RWPE2 (cell line): ENCODE data around the gene ZC2HC1C.
A peak's percentile ranks its signal among the peaks of the same experiment; 100 is the strongest.

Experiments used
- ATAC-seq: fragments of 200-7000 bp; cut with Tn5 transposase; 3 replicates; pipeline ENCODE4 v1.9.1; 2021; ENCODE audit warnings: low read depth
- DNase-seq: peaks from one replicate; pipeline ENCODE4 v3.0.0-alpha.2; 2020; ENCODE audit warnings: low spot score
- H3K27ac ChIP-seq: fragments of 450-650 bp; 2 replicates; pipeline ENCODE4 v1.5.1; 2017; ENCODE audit warnings: mild to moderate bottlenecking; ENCODE audit not compliant: poor library complexity, severe bottlenecking
- H3K27me3 ChIP-seq: fragments of 250-450 bp; sonication (Bioruptor Pico); 2 replicates; pipeline ENCODE4 v1.5.1; 2021; ENCODE audit warnings: mild to moderate bottlenecking, moderate library complexity; ENCODE audit not compliant: insufficient read depth, poor library complexity, severe bottlenecking
- H3K36me3 ChIP-seq: fragments of 250-450 bp; sonication (Bioruptor Pico); 2 replicates; pipeline ENCODE4 v1.5.1; 2020; ENCODE audit warnings: low read depth, mild to moderate bottlenecking, moderate library complexity
- H3K4me1 ChIP-seq: fragments of 250-450 bp; sonication (Bioruptor Pico); 2 replicates; pipeline ENCODE4 v1.5.1; 2021; ENCODE audit warnings: mild to moderate bottlenecking, moderate library complexity; ENCODE audit not compliant: insufficient read depth, poor library complexity, severe bottlenecking
- H3K4me3 ChIP-seq: fragments of 250-450 bp; sonication (Bioruptor Pico); 2 replicates; pipeline ENCODE4 v1.5.1; 2021; ENCODE audit warnings: mild to moderate bottlenecking, moderate library complexity; ENCODE audit not compliant: severe bottlenecking
- H3K9me3 ChIP-seq: fragments of 250-450 bp; sonication (Bioruptor Pico); 2 replicates; pipeline ENCODE4 v1.5.1; 2021; ENCODE audit warnings: mild to moderate bottlenecking, moderate library complexity; ENCODE audit not compliant: severe bottlenecking
- TF ChIP-seq, protein P1 (sequence below): fragments of 450-650 bp; IDR thresholded peaks from one replicate; pipeline ENCODE4 v1.5.1; 2017; ENCODE audit warnings: mild to moderate bottlenecking, moderate library complexity; ENCODE audit not compliant: poor library complexity, severe bottlenecking

The ZC2HC1C gene

DNA sequence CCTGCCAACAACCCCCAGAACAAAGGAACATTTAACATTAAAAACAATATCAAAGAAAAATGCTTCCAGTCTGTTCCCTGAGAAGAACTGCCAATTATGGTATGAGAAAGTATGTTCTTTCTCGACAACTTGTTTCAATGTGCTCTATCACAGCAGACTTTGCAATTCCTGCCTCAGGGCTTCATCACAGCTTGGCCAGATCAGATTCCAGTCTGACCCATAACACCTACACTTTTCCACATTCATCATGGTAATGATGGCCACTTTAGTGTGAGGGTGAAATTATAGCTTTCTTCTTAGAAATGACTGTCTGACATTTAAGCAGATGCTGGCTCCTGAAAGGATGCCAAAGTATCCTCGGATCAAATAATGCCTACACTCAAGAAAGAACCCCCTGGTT, 40.4 kb downstream of the ZC2HC1C start:
- no peak for DNase-seq
- Histone ChIP-seq H3K4me1 (no peaks in the 10 kb centered on the region), H3K36me3 (peaks cover 94% of the 10 kb centered on the region), H3K27me3 (no peaks in the 10 kb centered on the region), H3K27ac (no peak overlapping the region), H3K9me3 (no peaks in the 10 kb centered on the region), H3K4me3 (no peak overlapping the region)
- TF ChIP-seq, protein P1, sequence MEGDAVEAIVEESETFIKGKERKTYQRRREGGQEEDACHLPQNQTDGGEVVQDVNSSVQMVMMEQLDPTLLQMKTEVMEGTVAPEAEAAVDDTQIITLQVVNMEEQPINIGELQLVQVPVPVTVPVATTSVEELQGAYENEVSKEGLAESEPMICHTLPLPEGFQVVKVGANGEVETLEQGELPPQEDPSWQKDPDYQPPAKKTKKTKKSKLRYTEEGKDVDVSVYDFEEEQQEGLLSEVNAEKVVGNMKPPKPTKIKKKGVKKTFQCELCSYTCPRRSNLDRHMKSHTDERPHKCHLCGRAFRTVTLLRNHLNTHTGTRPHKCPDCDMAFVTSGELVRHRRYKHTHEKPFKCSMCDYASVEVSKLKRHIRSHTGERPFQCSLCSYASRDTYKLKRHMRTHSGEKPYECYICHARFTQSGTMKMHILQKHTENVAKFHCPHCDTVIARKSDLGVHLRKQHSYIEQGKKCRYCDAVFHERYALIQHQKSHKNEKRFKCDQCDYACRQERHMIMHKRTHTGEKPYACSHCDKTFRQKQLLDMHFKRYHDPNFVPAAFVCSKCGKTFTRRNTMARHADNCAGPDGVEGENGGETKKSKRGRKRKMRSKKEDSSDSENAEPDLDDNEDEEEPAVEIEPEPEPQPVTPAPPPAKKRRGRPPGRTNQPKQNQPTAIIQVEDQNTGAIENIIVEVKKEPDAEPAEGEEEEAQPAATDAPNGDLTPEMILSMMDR: no peak
- no peak for ATAC-seq

DNA sequence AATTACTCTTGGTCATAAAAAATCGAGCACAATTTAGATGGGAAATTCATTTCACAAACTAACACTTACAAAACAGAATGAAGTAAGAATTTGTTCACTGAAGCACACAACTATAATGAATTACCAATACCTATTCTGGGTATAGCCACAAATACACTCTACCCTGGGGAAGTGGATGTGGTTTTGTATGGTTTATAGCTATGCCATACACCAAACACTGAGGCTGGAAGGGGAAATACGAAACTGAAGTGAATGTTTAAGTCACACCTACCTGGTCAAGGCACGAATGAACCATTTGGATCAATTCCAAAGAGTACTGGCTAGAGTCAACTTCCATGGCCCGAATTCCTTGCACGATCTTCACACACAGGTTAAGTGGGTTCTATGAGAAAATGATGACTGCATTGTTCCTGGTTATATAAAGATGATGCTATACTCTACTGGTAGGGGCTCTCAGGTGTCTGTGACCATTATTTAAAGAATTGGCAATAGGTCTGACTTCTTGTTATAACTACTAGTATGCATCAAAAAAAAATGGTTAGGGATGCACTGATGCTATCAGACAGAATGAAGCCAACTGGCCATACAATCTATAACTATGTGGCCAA, 44.6 kb downstream of the ZC2HC1C start:
- ATAC-seq: no peak
- no peaks in the 10 kb centered on the region for H3K27me3 ChIP-seq
- TF ChIP-seq, protein P1: no peak
- no peaks in the 10 kb centered on the region for H3K9me3 ChIP-seq
- DNase-seq: no peak
- H3K4me3 ChIP-seq: no peak overlapping the region
- H3K36me3 ChIP-seq: peaks cover 100% of the 10 kb centered on the region
- no peaks in the 10 kb centered on the region for H3K4me1 ChIP-seq
- H3K27ac ChIP-seq: no peak overlapping the region

DNA sequence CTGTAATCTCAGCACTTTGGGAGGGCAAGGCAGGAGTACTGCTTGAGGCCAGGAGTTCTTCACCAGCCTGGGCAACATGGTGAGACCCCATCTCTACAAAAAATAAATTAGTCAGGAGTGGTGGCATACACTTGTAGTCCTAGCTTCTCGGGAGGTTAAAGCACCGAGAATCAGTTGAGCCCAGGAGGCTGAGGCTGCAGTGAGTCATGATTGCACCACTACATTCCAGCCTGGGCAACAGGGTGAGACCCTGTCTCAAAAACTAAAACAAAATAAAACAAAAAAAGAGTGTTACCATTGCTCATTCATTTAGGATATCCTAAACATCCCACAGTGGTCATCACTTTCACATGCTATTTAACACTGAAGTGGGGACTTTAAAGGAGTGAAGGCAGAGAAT, 49.6 kb downstream of the ZC2HC1C start:
- DNase-seq (no peak), ATAC-seq (peak; percentile 55; the same call in 2 of the 3 replicates)
- peaks cover 7% of the 10 kb centered on the region for H3K4me1 ChIP-seq
- peaks cover 80% of the 10 kb centered on the region for H3K36me3 ChIP-seq
- no peak overlapping the region for H3K27ac ChIP-seq
- H3K27me3 ChIP-seq: no peaks in the 10 kb centered on the region
- TF ChIP-seq, protein P1: no peak
- no peaks in the 10 kb centered on the region for H3K9me3 ChIP-seq
- no peak overlapping the region for H3K4me3 ChIP-seq

DNA sequence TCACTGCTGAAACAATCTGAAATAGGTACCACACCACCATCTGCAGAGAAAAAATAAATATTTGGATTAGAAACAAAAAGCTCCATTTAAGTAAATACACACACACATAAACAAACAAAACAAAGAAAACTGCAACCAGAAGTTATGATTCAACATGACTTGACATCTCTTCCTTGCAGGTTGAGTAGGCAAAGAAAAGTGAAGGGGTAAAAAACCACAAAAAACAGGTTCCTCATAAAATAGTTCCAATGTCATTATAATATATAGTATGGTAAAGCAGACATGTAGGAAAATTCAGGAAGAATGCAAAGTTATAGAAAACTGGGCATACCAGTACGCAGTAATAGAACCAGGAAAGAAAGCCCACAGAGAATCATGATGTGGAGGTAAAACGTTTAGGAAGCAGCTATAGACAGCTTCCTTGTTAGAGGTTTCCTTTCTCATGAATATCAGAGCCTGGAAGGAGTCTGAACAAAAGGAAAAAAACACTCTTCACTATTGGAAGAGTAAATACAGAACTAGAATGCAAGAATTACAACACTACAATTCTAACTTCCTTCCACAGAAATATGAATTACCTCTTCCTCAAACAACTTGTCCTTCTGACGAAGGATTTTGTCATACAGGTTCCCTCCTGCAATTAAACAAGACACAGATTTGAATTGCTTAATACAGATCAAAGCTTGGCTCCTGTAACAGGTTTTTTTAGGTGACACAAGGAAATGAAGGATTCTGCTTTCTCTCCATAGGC, 51.3 kb downstream of the ZC2HC1C start:
- DNase-seq (no peak), ATAC-seq (no peak)
- H3K4me3 ChIP-seq: no peak overlapping the region
- no peak overlapping the region for H3K27ac ChIP-seq
- H3K27me3 ChIP-seq: no peaks in the 10 kb centered on the region
- TF ChIP-seq, protein P1: no peak
- peaks cover 63% of the 10 kb centered on the region for H3K36me3 ChIP-seq
- peaks cover 22% of the 10 kb centered on the region for H3K4me1 ChIP-seq
- no peaks in the 10 kb centered on the region for H3K9me3 ChIP-seq

DNA sequence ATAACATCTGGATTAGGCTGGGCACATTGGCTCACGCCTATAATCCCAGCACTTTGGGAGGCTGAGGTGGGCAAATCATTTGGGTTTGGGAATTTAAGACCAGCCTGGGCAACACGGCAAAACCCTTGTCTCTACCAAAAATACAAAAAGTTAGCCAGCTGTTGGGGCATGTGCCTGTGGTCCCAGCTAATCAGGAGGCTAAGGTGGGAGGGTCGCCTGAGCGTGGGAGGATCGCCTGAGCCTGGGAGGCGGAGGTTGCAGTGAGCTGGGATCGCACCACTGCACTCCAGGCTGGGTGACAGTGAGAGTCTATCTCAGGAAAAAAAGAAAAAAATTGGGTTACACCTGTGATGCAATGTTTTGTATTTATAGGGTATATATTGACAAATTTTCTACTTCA, 52.1 kb downstream of the ZC2HC1C start:
- TF ChIP-seq, protein P1: no peak
- H3K27me3 ChIP-seq: no peaks in the 10 kb centered on the region
- ATAC-seq (no peak), DNase-seq (no peak)
- H3K9me3 ChIP-seq: no peaks in the 10 kb centered on the region
- no peak overlapping the region for H3K4me3 ChIP-seq
- H3K27ac ChIP-seq: no peak overlapping the region
- H3K36me3 ChIP-seq: peaks cover 55% of the 10 kb centered on the region
- H3K4me1 ChIP-seq: peaks cover 24% of the 10 kb centered on the region
